Loucy (cell line): ENCODE results near the gene RAD51B.
"Not testable (repeated sequence)": the region's sequence is repeated elsewhere in the genome, so short reads cannot be mapped to it uniquely, and the experiment has no call there.

Source experiments
- H2AFZ ChIP-seq: fragments of 200-600 bp; sonication (generic); 2 replicates; pipeline ENCODE4 v1.6.0; 2016; ENCODE audit warnings: antibody characterized with exemption, mild to moderate bottlenecking, low read length, moderate library complexity
- H3F3A ChIP-seq: fragments of 200-600 bp; 2 replicates; pipeline ENCODE4 v1.6.0; 2016; ENCODE audit warnings: antibody characterized with exemption, low read depth, mild to moderate bottlenecking
- H3K27me3 ChIP-seq: fragments of 200-600 bp; sonication (generic); 2 replicates; pipeline ENCODE4 v1.6.1; 2014; ENCODE audit warnings: low read length, mild to moderate bottlenecking; ENCODE audit not compliant: insufficient read depth, poor library complexity, severe bottlenecking
- H3K36me3 ChIP-seq: fragments of 200-600 bp; sonication (generic); 2 replicates; pipeline ENCODE4 v1.6.1; 2016; ENCODE audit warnings: low read length; ENCODE audit not compliant: insufficient read depth
- H3K4me1 ChIP-seq: fragments of 200-600 bp; sonication (generic); 2 replicates; pipeline ENCODE4 v1.5.1; 2014; ENCODE audit warnings: low read length, mild to moderate bottlenecking; ENCODE audit not compliant: insufficient read depth, poor library complexity, severe bottlenecking
- H3K4me2 ChIP-seq: fragments of 200-600 bp; sonication (generic); 2 replicates; pipeline ENCODE4 v1.6.0; 2014; ENCODE audit warnings: antibody characterized with exemption, low read length, low read depth, mild to moderate bottlenecking; ENCODE audit not compliant: poor library complexity, severe bottlenecking
- H3K4me3 ChIP-seq: fragments of 200-600 bp; sonication (generic); 2 replicates; pipeline ENCODE4 v1.5.1; 2014; ENCODE audit warnings: low read length, mild to moderate bottlenecking, mixed read lengths; ENCODE audit not compliant: poor library complexity, severe bottlenecking
- H3K79me2 ChIP-seq: fragments of 200-600 bp; sonication (generic); 2 replicates; pipeline ENCODE4 v1.6.1; 2014; ENCODE audit warnings: low read length; ENCODE audit not compliant: insufficient read depth
- H3K9ac ChIP-seq: fragments of 200-600 bp; sonication (generic); 2 replicates; pipeline ENCODE4 v1.6.0; 2014; ENCODE audit warnings: mild to moderate bottlenecking, low read depth, low read length, moderate library complexity; ENCODE audit not compliant: poor library complexity, severe bottlenecking
- H3K9me2 ChIP-seq: fragments of 200-600 bp; sonication (generic); replicated peaks from 2 replicates; pipeline ENCODE4 v1.6.1; 2016; ENCODE audit warnings: low read depth, low read length, mixed read lengths
- H3K9me3 ChIP-seq: fragments of 200-600 bp; sonication (generic); 2 replicates; pipeline ENCODE4 v1.6.1; 2014; ENCODE audit warnings: mild to moderate bottlenecking, antibody characterized with exemption, low read length, low read depth; ENCODE audit not compliant: insufficient read depth
- H4K20me1 ChIP-seq: fragments of 200-600 bp; sonication (generic); 2 replicates; pipeline ENCODE4 v1.6.0; 2014; ENCODE audit warnings: antibody characterized with exemption, low read length, mild to moderate bottlenecking; ENCODE audit not compliant: insufficient read depth, poor library complexity, severe bottlenecking
- CTCF ChIP-seq: fragments of 200-600 bp; sonication (generic); conservative IDR thresholded peaks from 2 replicates; pipeline ENCODE4 v1.5.1; 2014; ENCODE audit warnings: mild to moderate bottlenecking, antibody characterized with exemption, low read length
- EZH2phosphoT487 ChIP-seq: fragments of 200-600 bp; IDR thresholded peaks from 2 replicates; pipeline ENCODE4 v1.6.1; 2018; ENCODE audit warnings: antibody characterized with exemption, mild to moderate bottlenecking, moderate library complexity, borderline replicate concordance

The RAD51B gene

GRCh38 chr14:68181519-68182326 lies 362.1 kb downstream of the RAD51B start:
- H2AFZ ChIP-seq, result no peak overlapping the region
- H3K36me3 ChIP-seq, result no peaks in the 10 kb centered on the region
- H3K4me3 ChIP-seq, result no peak overlapping the region
- H3K9me2 ChIP-seq, result no peaks in the 10 kb centered on the region
- H3F3A ChIP-seq, result no peaks in the 10 kb centered on the region
- H3K9me3 ChIP-seq, result no peaks in the 10 kb centered on the region
- H3K9ac ChIP-seq, result no peak overlapping the region
- H3K4me1 ChIP-seq, result peaks cover 31% of the 10 kb centered on the region
- H3K27me3 ChIP-seq, result no peaks in the 10 kb centered on the region
- H3K4me2 ChIP-seq, result no peak overlapping the region
- TF ChIP-seq EZH2phosphoT487, result no peak
- no peak for TF ChIP-seq CTCF
- H4K20me1 ChIP-seq, result no peaks in the 10 kb centered on the region
- no peaks in the 10 kb centered on the region for H3K79me2 ChIP-seq

- Histone ChIP-seq H3K4me2 (no peak overlapping the region), H3K4me1 (peaks cover 33% of the 10 kb centered on the region), H3K9me2 (no peaks in the 10 kb centered on the region), H3K9ac (no peak overlapping the region), H3K79me2 (no peaks in the 10 kb centered on the region), H4K20me1 (no peaks in the 10 kb centered on the region), H3K9me3 (no peaks in the 10 kb centered on the region), H3K36me3 (no peaks in the 10 kb centered on the region), H3F3A (no peaks in the 10 kb centered on the region), H3K27me3 (no peaks in the 10 kb centered on the region), H3K4me3 (no peak overlapping the region), H2AFZ (no peak overlapping the region)
- TF ChIP-seq CTCF, result no peak
- no peak for TF ChIP-seq EZH2phosphoT487
These were observed 362.9 kb downstream of the RAD51B start for GRCh38 chr14:68182492-68182891.

GRCh38 chr14:68186500-68187276 lies 367.1 kb downstream of the RAD51B start:
- not testable (repeated sequence) for H4K20me1 ChIP-seq, H3K4me3 ChIP-seq, H2AFZ ChIP-seq, H3K27me3 ChIP-seq, H3K9me2 ChIP-seq, H3K36me3 ChIP-seq, H3F3A ChIP-seq, H3K4me2 ChIP-seq, H3K79me2 ChIP-seq, H3K9me3 ChIP-seq, H3K9ac ChIP-seq
- peaks cover 12% of the 10 kb centered on the region for H3K4me1 ChIP-seq
